Lower leg skin (tissue), 4 donors: ENCODE results near the gene SF3A2. TPM values are rescaled to one million over a fixed set of nuclear protein-coding genes. Genes with fewer than 3 reads are reported as not detected.

ENCODE experiments used
- DNase-seq, 2 donors: peaks; one replicate each; pipeline ENCODE4 v3.0.0-alpha.2; 2019; ENCODE audit warnings: low spot score in 2 of 2
- H3K4me3 ChIP-seq: fragments of 200-600 bp; sonication (generic); 2 replicates; pipeline ENCODE4 v1.5.1; 2017; ENCODE audit warnings: mild to moderate bottlenecking, low read depth; ENCODE audit not compliant: poor library complexity, severe bottlenecking
- POLR2A ChIP-seq, 2 donors: fragments of 450-650 bp; IDR thresholded peaks; one replicate each; pipeline ENCODE4 v1.6.1; 2016 to 2017; ENCODE audit warnings: antibody characterized with exemption in 2 of 2, mild to moderate bottlenecking in 1 of 2, moderate library complexity in 1 of 2
- WGBS, 2 donors: methylation state at CpG; one replicate each; pipeline ENCODE4 v1.1.5; 2018; 5-methylcytosine and 5-hydroxymethylcytosine counted together
- intact Hi-C: fragments of 100-400 bp; cut with DNase I; formaldehyde crosslinking; loops from one replicate; pipeline ENCODE4 v1.15.0; 2023; ENCODE audit warnings: low total_unique reads
- total RNA-seq, 4 donors: library from RNA; depleted of rRNA; stranded (reverse); fragments of >200 nt; gene quantifications; one replicate each; pipeline ENCODE4 v1.1.0, GENCODE V29; 2016
- TF ChIP-seq, protein P1 (sequence below), 3 donors: fragments of 450-650 bp; IDR thresholded peaks; one replicate each; pipeline ENCODE4 v1.5.1; 2016; ENCODE audit warnings: antibody characterized with exemption in 3 of 3, mild to moderate bottlenecking in 3 of 3, moderate library complexity in 2 of 3

SF3A2 gene
- total RNA-seq, 4 donors from 2014 or later: 35.6 to 85.6 (median 47.8) TPM

DNA sequence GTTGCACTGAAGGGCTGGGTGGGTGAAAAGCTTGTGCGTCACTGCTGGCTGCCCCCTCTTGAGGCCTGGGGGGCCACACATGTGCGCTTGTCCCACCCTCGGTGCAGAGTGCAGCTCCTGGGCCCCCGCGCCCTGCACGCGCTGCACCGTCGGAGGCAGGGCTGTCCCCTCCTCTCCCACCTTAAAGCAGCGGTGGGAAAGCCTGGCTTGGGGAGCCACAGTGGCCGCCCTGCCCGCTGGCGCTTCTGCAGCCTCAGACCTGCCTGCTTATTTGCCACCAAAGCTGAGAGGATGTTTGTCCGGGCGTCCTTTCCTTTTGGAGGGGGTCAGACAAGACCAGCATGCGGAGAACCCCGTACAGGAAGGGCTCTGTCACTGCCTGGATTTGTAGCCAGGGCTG lies 27.2 kb upstream of the SF3A2 start:
- no peak overlapping the region for H3K4me3 ChIP-seq
- WGBS, 2 donors: 90 to 96% methylated on average over 16 to 17 of the region's 17 CpGs
- intact Hi-C loops: no loop called here
- TF ChIP-seq, protein P1, sequence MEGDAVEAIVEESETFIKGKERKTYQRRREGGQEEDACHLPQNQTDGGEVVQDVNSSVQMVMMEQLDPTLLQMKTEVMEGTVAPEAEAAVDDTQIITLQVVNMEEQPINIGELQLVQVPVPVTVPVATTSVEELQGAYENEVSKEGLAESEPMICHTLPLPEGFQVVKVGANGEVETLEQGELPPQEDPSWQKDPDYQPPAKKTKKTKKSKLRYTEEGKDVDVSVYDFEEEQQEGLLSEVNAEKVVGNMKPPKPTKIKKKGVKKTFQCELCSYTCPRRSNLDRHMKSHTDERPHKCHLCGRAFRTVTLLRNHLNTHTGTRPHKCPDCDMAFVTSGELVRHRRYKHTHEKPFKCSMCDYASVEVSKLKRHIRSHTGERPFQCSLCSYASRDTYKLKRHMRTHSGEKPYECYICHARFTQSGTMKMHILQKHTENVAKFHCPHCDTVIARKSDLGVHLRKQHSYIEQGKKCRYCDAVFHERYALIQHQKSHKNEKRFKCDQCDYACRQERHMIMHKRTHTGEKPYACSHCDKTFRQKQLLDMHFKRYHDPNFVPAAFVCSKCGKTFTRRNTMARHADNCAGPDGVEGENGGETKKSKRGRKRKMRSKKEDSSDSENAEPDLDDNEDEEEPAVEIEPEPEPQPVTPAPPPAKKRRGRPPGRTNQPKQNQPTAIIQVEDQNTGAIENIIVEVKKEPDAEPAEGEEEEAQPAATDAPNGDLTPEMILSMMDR (IDR thresholded peaks at IDR 0.05): no peak
- no peak for TF ChIP-seq POLR2A (IDR thresholded peaks at IDR 0.05)
- no peak for DNase-seq

DNA sequence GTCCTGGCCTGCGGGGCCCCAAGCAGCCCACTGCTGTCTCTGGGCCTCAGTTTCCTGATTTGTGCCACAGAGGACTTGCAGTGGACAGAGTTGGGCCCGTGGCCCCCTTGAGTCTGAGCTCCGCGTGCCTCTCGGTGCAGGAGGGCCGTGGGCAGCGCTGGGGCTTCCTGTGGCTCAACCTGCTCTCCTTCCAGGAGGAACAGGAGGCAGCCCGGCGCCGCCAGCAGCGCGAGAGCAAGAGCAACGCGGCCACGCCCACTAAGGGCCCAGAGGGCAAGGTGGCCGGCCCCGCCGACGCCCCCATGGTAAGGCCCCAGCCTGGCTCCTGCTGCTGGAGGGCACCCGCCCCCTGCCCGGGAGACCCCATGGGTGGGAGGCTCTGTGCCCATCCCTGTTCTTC lies 26.4 kb upstream of the SF3A2 start:
- no peak for TF ChIP-seq POLR2A (IDR thresholded peaks at IDR 0.05)
- TF ChIP-seq, protein P1 (IDR thresholded peaks at IDR 0.05): no peak
- 86 to 87% methylated on average over 19 to 21 of the region's 21 CpGs for WGBS, 2 donors
- intact Hi-C loops: no loop called here
- H3K4me3 ChIP-seq: no peak overlapping the region
- no peak for DNase-seq

DNA sequence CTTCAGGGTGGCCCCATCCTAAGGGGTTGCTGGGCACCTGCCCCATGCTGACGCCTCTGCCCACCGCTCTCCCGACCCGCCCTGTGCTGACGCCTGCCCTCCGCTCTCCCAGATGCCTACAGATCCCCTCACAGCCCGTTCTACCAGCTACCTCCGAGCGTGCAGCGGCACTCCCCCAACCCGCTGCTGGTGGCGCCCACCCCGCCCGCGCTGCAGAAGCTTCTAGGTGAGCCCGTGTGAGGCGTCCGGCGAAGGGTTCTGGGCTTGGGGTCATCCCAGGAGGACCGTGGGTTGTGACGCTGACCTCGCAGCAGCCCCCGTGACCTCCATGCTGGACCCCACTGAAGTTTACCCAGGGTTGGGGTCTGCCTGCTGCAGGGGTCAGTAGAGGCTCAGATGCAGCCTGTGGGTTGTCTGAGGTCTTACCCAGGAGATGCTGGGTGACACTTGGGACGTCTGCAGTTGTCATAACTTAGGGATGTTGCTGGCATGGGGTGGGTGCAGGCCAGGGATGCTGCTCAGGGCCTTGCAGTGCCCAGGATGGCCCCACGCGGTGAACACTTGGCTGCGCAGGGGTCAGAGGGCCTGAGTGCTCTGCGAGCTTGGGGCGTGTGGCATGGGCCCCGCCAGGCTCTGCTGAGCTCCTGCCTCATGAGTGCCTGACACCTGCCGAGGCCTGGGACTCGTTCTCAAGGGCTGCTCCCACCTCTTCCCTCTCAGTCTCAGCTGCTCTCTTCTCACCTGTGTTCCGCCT lies 25.5 kb upstream of the SF3A2 start:
- intact Hi-C loops: no loop called here
- 93 to 94% methylated on average over 29 to 33 of the region's 33 CpGs for WGBS, 2 donors
- DNase-seq: no peak
- TF ChIP-seq POLR2A (IDR thresholded peaks at IDR 0.05): no peak
- TF ChIP-seq, protein P1 (IDR thresholded peaks at IDR 0.05): no peak
- H3K4me3 ChIP-seq: no peak overlapping the region

DNA sequence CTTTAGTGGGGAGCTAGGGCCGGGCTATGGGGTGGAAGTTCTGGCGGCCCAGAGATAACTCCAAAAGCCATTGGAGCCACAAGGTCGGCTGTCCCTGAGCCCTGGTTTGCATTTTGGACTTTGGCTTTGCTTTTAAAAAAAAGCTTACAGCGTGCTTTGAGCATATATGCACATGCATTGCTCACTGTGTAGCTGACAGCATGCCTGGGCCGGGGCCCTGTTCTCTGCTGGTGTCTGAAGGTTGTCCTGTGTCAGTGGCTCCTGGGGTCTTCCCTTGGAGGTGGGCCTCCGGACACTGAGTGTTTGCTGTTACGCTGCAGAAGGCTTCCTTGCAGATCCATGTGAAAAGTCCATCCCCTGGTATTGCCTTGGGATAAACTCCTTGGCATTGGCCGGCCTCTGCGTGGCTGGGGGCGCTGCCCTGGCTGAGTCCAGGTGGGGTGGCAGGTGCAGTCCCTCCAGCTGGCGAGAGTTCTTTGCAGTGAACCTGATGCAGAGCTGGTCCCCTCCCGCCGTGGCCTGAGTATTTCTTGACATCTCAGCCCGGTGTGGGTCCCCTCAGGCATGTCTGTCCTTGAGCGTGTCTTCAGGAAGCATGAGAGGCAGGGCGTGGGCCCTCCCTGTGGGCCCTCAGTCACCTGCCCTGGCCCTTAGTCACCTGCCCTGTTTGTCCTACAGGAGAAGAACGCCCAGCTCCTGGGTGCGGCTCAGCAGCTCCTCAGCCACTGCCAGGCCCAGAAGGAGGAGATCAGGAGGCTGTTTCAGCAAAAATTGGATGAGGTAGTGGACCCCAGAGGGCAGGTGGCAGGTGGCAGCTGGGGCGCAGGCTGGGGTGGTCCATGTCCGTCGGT lies 23.5 kb upstream of the SF3A2 start:
- WGBS, 2 donors: 68 to 69% methylated on average over 17 to 21 of the region's 21 CpGs

DNA sequence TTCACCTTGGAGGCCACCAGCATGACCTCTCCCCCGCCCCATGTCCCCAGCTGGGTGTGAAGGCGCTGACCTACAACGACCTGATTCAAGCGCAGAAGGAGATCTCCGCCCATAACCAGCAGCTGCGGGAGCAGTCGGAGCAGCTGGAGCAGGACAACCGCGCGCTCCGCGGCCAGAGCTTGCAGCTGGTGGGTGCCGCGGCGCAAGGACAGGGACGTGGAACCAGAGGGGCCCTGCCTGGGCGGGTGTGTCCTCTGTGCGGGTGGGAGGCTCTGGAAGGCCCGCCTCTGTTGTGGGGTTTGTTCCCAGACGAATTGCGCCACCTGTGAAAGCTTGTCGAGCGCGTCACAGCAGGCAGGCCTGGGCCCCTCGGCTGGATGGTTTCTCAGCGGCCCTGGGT lies 22.8 kb upstream of the SF3A2 start:
- intact Hi-C loops: no loop called here
- H3K4me3 ChIP-seq: no peak overlapping the region
- TF ChIP-seq, protein P1 (IDR thresholded peaks at IDR 0.05): no peak
- TF ChIP-seq POLR2A (IDR thresholded peaks at IDR 0.05): no peak
- 61 to 66% methylated on average over 25 to 26 of the region's 26 CpGs for WGBS, 2 donors
- peak in 1 of 2 donors; percentile 33 for DNase-seq

More for the DNA sequence above, 23.5 kb upstream of the SF3A2 start:
- TF ChIP-seq, protein P1 (IDR thresholded peaks at IDR 0.05): no peak
- no peak for TF ChIP-seq POLR2A (IDR thresholded peaks at IDR 0.05)
- DNase-seq: peak in 1 of 2 donors; percentile 49
- H3K4me3 ChIP-seq: no peak overlapping the region
- intact Hi-C loops: no loop called here
